ENCODE results near the gene LYAR.

Gene LYAR

GRCh38 chr4:4228356-4228668 lies 61.6 kb downstream of the LYAR start:
- H3K27ac ChIP-seq: no peak overlapping the region
- no peak overlapping the region for H3K4me3 ChIP-seq
- TF ChIP-seq, protein P1, sequence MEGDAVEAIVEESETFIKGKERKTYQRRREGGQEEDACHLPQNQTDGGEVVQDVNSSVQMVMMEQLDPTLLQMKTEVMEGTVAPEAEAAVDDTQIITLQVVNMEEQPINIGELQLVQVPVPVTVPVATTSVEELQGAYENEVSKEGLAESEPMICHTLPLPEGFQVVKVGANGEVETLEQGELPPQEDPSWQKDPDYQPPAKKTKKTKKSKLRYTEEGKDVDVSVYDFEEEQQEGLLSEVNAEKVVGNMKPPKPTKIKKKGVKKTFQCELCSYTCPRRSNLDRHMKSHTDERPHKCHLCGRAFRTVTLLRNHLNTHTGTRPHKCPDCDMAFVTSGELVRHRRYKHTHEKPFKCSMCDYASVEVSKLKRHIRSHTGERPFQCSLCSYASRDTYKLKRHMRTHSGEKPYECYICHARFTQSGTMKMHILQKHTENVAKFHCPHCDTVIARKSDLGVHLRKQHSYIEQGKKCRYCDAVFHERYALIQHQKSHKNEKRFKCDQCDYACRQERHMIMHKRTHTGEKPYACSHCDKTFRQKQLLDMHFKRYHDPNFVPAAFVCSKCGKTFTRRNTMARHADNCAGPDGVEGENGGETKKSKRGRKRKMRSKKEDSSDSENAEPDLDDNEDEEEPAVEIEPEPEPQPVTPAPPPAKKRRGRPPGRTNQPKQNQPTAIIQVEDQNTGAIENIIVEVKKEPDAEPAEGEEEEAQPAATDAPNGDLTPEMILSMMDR (IDR thresholded peaks at IDR 0.05): no peak
- no peak for DNase-seq (ENCODE audit: low spot score)

GRCh38 chr4:4227510-4228355 lies 62.2 kb downstream of the LYAR start:
- no peak for DNase-seq (ENCODE audit: low spot score)
- no peak overlapping the region for H3K27ac ChIP-seq
- no peak overlapping the region for H3K4me3 ChIP-seq
- TF ChIP-seq, protein P1 (IDR thresholded peaks at IDR 0.05): no peak

GRCh38 chr4:4226606-4227438 lies 63.1 kb downstream of the LYAR start, which contains the start of gene OTOP1:
Gene OTOP1 (minus strand): TSS chr4:4226929. CDS start chr4:4226864, 65 bp downstream.
- TF ChIP-seq, protein P1 (IDR thresholded peaks at IDR 0.05): no peak
- Histone ChIP-seq H3K4me3 (peak within 1 kb of the TSS; percentile 1), H3K27ac (no peak within 1 kb of the TSS)
- DNase-seq (ENCODE audit: low spot score): no peak

- Histone ChIP-seq H3K4me3 (peak overlapping the region; percentile 1), H3K27ac (no peak overlapping the region)
- no peak for DNase-seq (ENCODE audit: low spot score)
- TF ChIP-seq, protein P1 (IDR thresholded peaks at IDR 0.05): no peak
Measured at GRCh38 chr4:4225915-4226605, 63.9 kb downstream of the LYAR start.
